Omental fat pad (tissue), 4 donors: ENCODE results near the gene LCE1D. TPM values are rescaled to one million over a fixed set of nuclear protein-coding genes. Genes with fewer than 3 reads are reported as not detected.

Experiments
- ATAC-seq: fragments of 150-250 bp; one replicate; pipeline ENCODE4 v1.9.1; 2016; ENCODE audit warnings: mild to moderate bottlenecking, moderate library complexity; ENCODE audit not compliant: low FRiP score
- DNase-seq: peaks from one replicate; pipeline ENCODE4 v3.0.0-alpha.2; 2019; ENCODE audit warnings: low spot score
- total RNA-seq, 4 donors: library from RNA; depleted of rRNA; stranded (reverse); fragments of >200 nt; gene quantifications; one replicate each; pipeline ENCODE4 v1.1.0, GENCODE V29; 2016
- TF ChIP-seq, protein P1 (sequence below), 3 donors: fragments of 450-650 bp; IDR thresholded peaks; one replicate each; pipeline ENCODE4 v1.5.1; 2016 to 2017; ENCODE audit warnings: antibody characterized with exemption in 3 of 3, mild to moderate bottlenecking in 3 of 3, moderate library complexity in 2 of 3

The LCE1D gene
- total RNA-seq, result not detected

- no peak for ATAC-seq
- TF ChIP-seq, protein P1, sequence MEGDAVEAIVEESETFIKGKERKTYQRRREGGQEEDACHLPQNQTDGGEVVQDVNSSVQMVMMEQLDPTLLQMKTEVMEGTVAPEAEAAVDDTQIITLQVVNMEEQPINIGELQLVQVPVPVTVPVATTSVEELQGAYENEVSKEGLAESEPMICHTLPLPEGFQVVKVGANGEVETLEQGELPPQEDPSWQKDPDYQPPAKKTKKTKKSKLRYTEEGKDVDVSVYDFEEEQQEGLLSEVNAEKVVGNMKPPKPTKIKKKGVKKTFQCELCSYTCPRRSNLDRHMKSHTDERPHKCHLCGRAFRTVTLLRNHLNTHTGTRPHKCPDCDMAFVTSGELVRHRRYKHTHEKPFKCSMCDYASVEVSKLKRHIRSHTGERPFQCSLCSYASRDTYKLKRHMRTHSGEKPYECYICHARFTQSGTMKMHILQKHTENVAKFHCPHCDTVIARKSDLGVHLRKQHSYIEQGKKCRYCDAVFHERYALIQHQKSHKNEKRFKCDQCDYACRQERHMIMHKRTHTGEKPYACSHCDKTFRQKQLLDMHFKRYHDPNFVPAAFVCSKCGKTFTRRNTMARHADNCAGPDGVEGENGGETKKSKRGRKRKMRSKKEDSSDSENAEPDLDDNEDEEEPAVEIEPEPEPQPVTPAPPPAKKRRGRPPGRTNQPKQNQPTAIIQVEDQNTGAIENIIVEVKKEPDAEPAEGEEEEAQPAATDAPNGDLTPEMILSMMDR (IDR thresholded peaks at IDR 0.05), result no peak
- DNase-seq, result no peak
Observed at GRCh38 chr1:152796421-152796820, at the start of gene LCE1D. Gene LCE1D, plus strand, starts transcription at chr1:152796721. Its CDS starts 1,074 bp downstream, at chr1:152797795.

DNA sequence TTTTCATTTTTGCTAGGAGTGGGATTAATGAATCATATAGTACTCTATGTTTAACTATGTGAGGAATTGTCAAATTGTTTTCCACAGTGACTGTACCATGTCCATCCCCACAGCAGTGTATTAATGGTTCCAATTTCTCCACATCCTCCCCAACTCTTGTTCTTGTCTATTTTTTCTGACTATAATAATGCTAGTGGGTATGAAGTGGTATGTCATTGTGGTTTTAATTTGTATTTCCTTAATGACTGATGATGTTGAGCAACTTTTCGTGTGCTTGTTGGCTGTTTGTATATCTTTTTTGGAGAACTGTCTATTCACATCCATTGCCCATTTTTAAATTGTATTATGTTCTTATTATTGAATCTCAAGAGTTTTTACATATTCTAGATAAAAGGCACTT is 48.7 kb upstream of the LCE1D start:
- DNase-seq (no peak), ATAC-seq (no peak)
- TF ChIP-seq, protein P1 (IDR thresholded peaks at IDR 0.05), result no peak

DNA sequence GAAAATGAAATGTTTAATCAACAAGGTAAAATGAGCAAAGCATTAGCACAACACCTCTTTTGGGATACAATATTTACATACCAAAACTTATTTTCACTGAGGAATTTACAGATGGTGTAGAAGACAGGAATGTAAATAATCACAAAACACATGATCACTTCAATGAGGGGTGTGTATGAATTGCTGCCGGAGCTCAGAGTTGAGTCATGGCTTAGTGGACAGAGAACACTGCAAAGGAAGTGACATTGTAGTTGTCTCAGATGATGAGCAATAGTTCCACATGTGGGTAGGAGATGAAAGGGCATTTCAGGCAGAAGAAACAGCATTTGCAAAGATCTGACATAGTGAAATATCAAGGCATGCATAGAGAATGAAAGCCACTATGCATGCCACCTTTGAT is 44.3 kb upstream of the LCE1D start:
- DNase-seq (no peak), ATAC-seq (no peak)
- TF ChIP-seq, protein P1 (IDR thresholded peaks at IDR 0.05), result no peak

DNA sequence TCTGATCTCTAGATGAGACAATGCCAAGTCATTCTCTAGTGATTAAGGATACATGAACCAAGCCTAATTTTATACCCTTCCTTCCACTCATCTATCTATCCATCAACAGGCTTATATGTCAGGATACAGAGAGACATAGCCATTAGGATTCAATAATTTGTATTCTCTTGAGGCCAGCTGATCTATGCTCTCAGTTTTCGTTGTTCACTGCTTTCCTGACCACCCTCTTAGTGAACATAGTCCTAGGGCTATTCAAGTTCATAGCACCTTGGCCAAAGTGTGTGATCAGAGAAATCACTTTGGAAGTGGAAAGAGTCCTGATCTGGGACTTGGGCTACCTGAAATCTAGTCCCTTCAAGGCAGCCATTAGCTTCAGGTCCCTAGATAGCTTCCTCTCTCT is 42.9 kb upstream of the LCE1D start:
- DNase-seq, result no peak
- TF ChIP-seq, protein P1 (IDR thresholded peaks at IDR 0.05), result no peak
- no peak for ATAC-seq

GRCh38 chr1:152756872-152757271 is 39.6 kb upstream of the LCE1D start:
- TF ChIP-seq, protein P1 (IDR thresholded peaks at IDR 0.05), result no peak
- ATAC-seq (no peak), DNase-seq (no peak)

GRCh38 chr1:152757747-152758146 is 38.8 kb upstream of the LCE1D start, which contains the start of gene KPRP:
Gene KPRP, plus strand, starts transcription at chr1:152758025. Its CDS starts 1,564 bp downstream, at chr1:152759589.
- ATAC-seq (no peak), DNase-seq (no peak)
- TF ChIP-seq, protein P1 (IDR thresholded peaks at IDR 0.05), result no peak

GRCh38 chr1:152758636-152759035 is 37.9 kb upstream of the LCE1D start:
- ATAC-seq (no peak), DNase-seq (no peak)
- TF ChIP-seq, protein P1 (IDR thresholded peaks at IDR 0.05), result no peak
